Prostate gland (tissue), 2 donors: ENCODE measurements around the gene ACAD9. TPM values are rescaled to one million over a fixed set of nuclear protein-coding genes. Genes with fewer than 3 reads are reported as not detected.

ENCODE experiments used
- DNase-seq: peaks from one replicate; pipeline ENCODE4 v3.0.0-alpha.2; 2019; ENCODE audit warnings: low spot score
- H3K27ac ChIP-seq, 2 donors: fragments of 200-600 bp; sonication (generic); 2 replicates each; pipeline ENCODE4 v1.5.1; 2017 to 2019
- H3K27me3 ChIP-seq: fragments of 200-600 bp; sonication (generic); replicated peaks from 2 replicates; pipeline ENCODE4 v1.5.1; 2019; ENCODE audit not compliant: insufficient read depth
- H3K36me3 ChIP-seq, 2 donors: fragments of 200-600 bp; sonication (generic); 1 replicate in 1 of 2; 2 replicates in 1 of 2; pipeline versions ENCODE4 v1.5.1 to v1.8.1; 2017 to 2019
- H3K4me1 ChIP-seq: fragments of 200-600 bp; sonication (generic); replicated peaks from 2 replicates; pipeline ENCODE4 v1.5.1; 2019
- H3K4me3 ChIP-seq, 2 donors: fragments of 200-600 bp; sonication (generic); 2 replicates each; pipeline ENCODE4 v1.5.1; 2017 to 2019
- H3K9me3 ChIP-seq: fragments of 200-600 bp; sonication (generic); 2 replicates; pipeline ENCODE4 v1.5.1; 2017
- CTCF ChIP-seq, 4 experiments: fragments of 200-600 bp in 2 of 4; fragments of 450-650 bp in 2 of 4; sonication (generic) in 2 of 4; IDR thresholded peaks; 1 replicate in 3 of 4; 2 replicates in 1 of 4; pipeline ENCODE4 v1.5.1; 2016 to 2019; ENCODE audit warnings: antibody characterized with exemption in 4 of 4, mild to moderate bottlenecking in 2 of 4, moderate library complexity in 2 of 4
- POLR2A ChIP-seq: fragments of 450-650 bp; IDR thresholded peaks from one replicate; pipeline ENCODE4 v1.6.1; 2016; ENCODE audit warnings: antibody characterized with exemption, mild to moderate bottlenecking
- POLR2AphosphoS5 ChIP-seq: sonication (generic); formaldehyde crosslinking; IDR thresholded peaks from one replicate; pipeline ENCODE4 v1.6.1; 2017; ENCODE audit warnings: antibody characterized with exemption
- WGBS: methylation state at CpG from one replicate; pipeline ENCODE4 v1.1.5; 2018; 5-methylcytosine and 5-hydroxymethylcytosine counted together
- intact Hi-C: fragments of 100-400 bp; cut with DNase I; formaldehyde crosslinking; loops from one replicate; pipeline ENCODE4 v1.14.2; 2022
- total RNA-seq, 2 donors: library from RNA; depleted of rRNA; stranded (reverse); fragments of >200 nt; gene quantifications; one replicate each; pipeline ENCODE4 v1.1.0, GENCODE V29; 2016

Gene ACAD9
- total RNA-seq, 2 donors from 2014 or later = 39.3 to 66.5 TPM

- WGBS = 76% methylated on average over 6 of the region's 7 CpGs
- no peak overlapping the region for H3K4me3 ChIP-seq
- DNase-seq = no peak
- intact Hi-C loops = no loop called here
- no peak overlapping the region for H3K27ac ChIP-seq
- no peaks in the 10 kb centered on the region for H3K9me3 ChIP-seq
- H3K36me3 ChIP-seq = peaks cover 13 to 32% of the 10 kb centered on the region in 2 donors
- no peak for TF ChIP-seq POLR2A
- no peak for TF ChIP-seq POLR2AphosphoS5
- no peak for TF ChIP-seq CTCF (IDR thresholded peaks at IDR 0.05)
- no peaks in the 10 kb centered on the region for H3K4me1 ChIP-seq
- no peaks in the 10 kb centered on the region for H3K27me3 ChIP-seq
These were observed 27.5 kb downstream of the ACAD9 start for GRCh38 chr3:128906804-128907525.

- 81% methylated on average over 6 of the region's 15 CpGs for WGBS
- peaks cover 13 to 35% of the 10 kb centered on the region in 2 donors for H3K36me3 ChIP-seq
- H3K4me1 ChIP-seq = no peaks in the 10 kb centered on the region
- no peak for DNase-seq
- H3K4me3 ChIP-seq = no peak overlapping the region
- TF ChIP-seq POLR2AphosphoS5 = no peak
- TF ChIP-seq CTCF (IDR thresholded peaks at IDR 0.05) = no peak
- no peak overlapping the region for H3K27ac ChIP-seq
- no peaks in the 10 kb centered on the region for H3K27me3 ChIP-seq
- no peaks in the 10 kb centered on the region for H3K9me3 ChIP-seq
- intact Hi-C loops = no loop called here
These were observed 28.5 kb downstream of the ACAD9 start for GRCh38 chr3:128907706-128908445.

- WGBS = 98% methylated on average over 6 of the region's 6 CpGs
- peaks cover 9 to 37% of the 10 kb centered on the region in 2 donors for H3K36me3 ChIP-seq
- H3K27ac ChIP-seq = no peak overlapping the region
- intact Hi-C loops = no loop called here
- no peaks in the 10 kb centered on the region for H3K4me1 ChIP-seq
- no peaks in the 10 kb centered on the region for H3K27me3 ChIP-seq
- H3K4me3 ChIP-seq = no peak overlapping the region
- TF ChIP-seq POLR2A (no peak), POLR2AphosphoS5 (no peak), CTCF (IDR thresholded peaks at IDR 0.05) (no peak)
- H3K9me3 ChIP-seq = no peaks in the 10 kb centered on the region
- DNase-seq = no peak
These were observed 29.5 kb downstream of the ACAD9 start for GRCh38 chr3:128908951-128909350.

GRCh38 chr3:128910006-128910405 lies 30.6 kb downstream of the ACAD9 start:
- intact Hi-C loops = no loop called here
- 93% methylated on average over 13 of the region's 13 CpGs for WGBS
- peaks cover 7 to 30% of the 10 kb centered on the region in 2 donors for H3K36me3 ChIP-seq
- DNase-seq = no peak
- no peaks in the 10 kb centered on the region for H3K27me3 ChIP-seq
- TF ChIP-seq CTCF (IDR thresholded peaks at IDR 0.05) (no peak), POLR2A (no peak), POLR2AphosphoS5 (no peak)
- no peak overlapping the region for H3K4me3 ChIP-seq
- no peaks in the 10 kb centered on the region for H3K9me3 ChIP-seq
- H3K4me1 ChIP-seq = no peaks in the 10 kb centered on the region
- H3K27ac ChIP-seq = no peak overlapping the region

GRCh38 chr3:128911911-128912310 lies 32.5 kb downstream of the ACAD9 start:
- TF ChIP-seq POLR2AphosphoS5 (no peak), CTCF (IDR thresholded peaks at IDR 0.05) (no peak), POLR2A (no peak)
- Histone ChIP-seq H3K4me1 (no peaks in the 10 kb centered on the region), H3K36me3 (peaks cover 4 to 13% of the 10 kb centered on the region in 2 donors), H3K27ac (no peak overlapping the region), H3K4me3 (no peak overlapping the region), H3K9me3 (no peaks in the 10 kb centered on the region), H3K27me3 (no peaks in the 10 kb centered on the region)
- no peak for DNase-seq
- WGBS = 95% methylated on average over 7 of the region's 7 CpGs
- intact Hi-C loops = no loop called here
